SK-N-SH treated with all-trans-retinoic acid at 6 μM for 48 hours (cell line): Measurements from ENCODE around the gene TTF2.

ENCODE experiments used
- ATAC-seq: fragments of 200-7000 bp; cut with Tn5 transposase; 3 replicates; pipeline ENCODE4 v1.9.1; 2020; ENCODE audit warnings: mild to moderate bottlenecking, moderate library complexity
- ARNTL ChIP-seq: fragments of 450-650 bp; formaldehyde crosslinking; IDR thresholded peaks from 2 replicates; pipeline ENCODE4 v1.5.0; 2020; ENCODE audit warnings: low read depth, mild to moderate bottlenecking, moderate library complexity, borderline replicate concordance
- BACH2 ChIP-seq: fragments of 250-450 bp; sonication (Bioruptor Pico); IDR thresholded peaks from 2 replicates; pipeline ENCODE4 v1.9.0; 2021; ENCODE audit warnings: mild to moderate bottlenecking, borderline replicate concordance
- CSDC2 ChIP-seq: fragments of 250-450 bp; sonication (Bioruptor Pico); IDR thresholded peaks from 2 replicates; pipeline ENCODE4 v1.5.0; 2020; ENCODE audit warnings: mild to moderate bottlenecking, moderate library complexity
- ESRRG ChIP-seq: fragments of 250-450 bp; sonication (Bioruptor Pico); IDR thresholded peaks from 2 replicates; pipeline ENCODE4 v1.6.1; 2021; ENCODE audit warnings: mild to moderate bottlenecking
- GLIS3 ChIP-seq: fragments of 250-450 bp; sonication (Bioruptor Pico); IDR thresholded peaks from 2 replicates; pipeline ENCODE4 v1.5.0; 2020; ENCODE audit warnings: mild to moderate bottlenecking, moderate library complexity
- ISL1 ChIP-seq: fragments of 250-450 bp; sonication (Bioruptor Pico); IDR thresholded peaks from 2 replicates; pipeline ENCODE4 v2.1.2; 2022; ENCODE audit warnings: mild to moderate bottlenecking, moderate library complexity
- OSR1 ChIP-seq: fragments of 250-450 bp; sonication (Bioruptor Pico); IDR thresholded peaks from 2 replicates; pipeline ENCODE4 v1.8.0; 2022; ENCODE audit warnings: moderate library complexity, mild to moderate bottlenecking, inconsistent platforms
- PPARA ChIP-seq: fragments of 250-450 bp; sonication (Bioruptor Pico); IDR thresholded peaks from 2 replicates; pipeline ENCODE4 v1.5.0; 2020; ENCODE audit warnings: mild to moderate bottlenecking, borderline replicate concordance
- RARB ChIP-seq: fragments of 250-450 bp; sonication (Bioruptor Pico); IDR thresholded peaks from 2 replicates; pipeline ENCODE4 v1.8.0; 2021; ENCODE audit warnings: mild to moderate bottlenecking, moderate library complexity
- SNAI2 ChIP-seq: fragments of 250-450 bp; sonication (Bioruptor Pico); IDR thresholded peaks from 2 replicates; pipeline ENCODE4 v1.5.0; 2020; ENCODE audit warnings: mild to moderate bottlenecking, moderate library complexity
- TOX ChIP-seq: fragments of 250-450 bp; sonication (Bioruptor Pico); IDR thresholded peaks from 2 replicates; pipeline ENCODE4 v1.8.0; 2021; ENCODE audit warnings: mild to moderate bottlenecking, moderate library complexity, borderline replicate concordance
- ZC3H10 ChIP-seq: fragments of 250-450 bp; sonication (Bioruptor Pico); IDR thresholded peaks from 2 replicates; pipeline ENCODE4 v1.5.1; 2021; ENCODE audit warnings: mild to moderate bottlenecking, moderate library complexity
- ZFP3 ChIP-seq: fragments of 250-450 bp; sonication (Bioruptor Pico); IDR thresholded peaks from 2 replicates; pipeline ENCODE4 v1.5.0; 2020; ENCODE audit warnings: mild to moderate bottlenecking, moderate library complexity
- ZFP30 ChIP-seq: fragments of 450-650 bp; formaldehyde crosslinking; IDR thresholded peaks from 2 replicates; pipeline ENCODE4 v1.5.0; 2022; ENCODE audit warnings: mild to moderate bottlenecking, moderate library complexity
- ZNF565 ChIP-seq: fragments of 450-650 bp; formaldehyde crosslinking; conservative IDR thresholded peaks from 2 replicates; pipeline ENCODE4 v1.5.0; 2020; ENCODE audit warnings: low read depth, mild to moderate bottlenecking, moderate library complexity
- ZNF70 ChIP-seq: fragments of 450-650 bp; formaldehyde crosslinking; IDR thresholded peaks from 2 replicates; pipeline ENCODE4 v1.5.0; 2020; ENCODE audit warnings: mild to moderate bottlenecking, moderate library complexity
- ZNF8 ChIP-seq: fragments of 450-650 bp; formaldehyde crosslinking; IDR thresholded peaks from 2 replicates; pipeline ENCODE4 v1.5.0; 2020; ENCODE audit warnings: mild to moderate bottlenecking, moderate library complexity
- TF ChIP-seq, protein P1 (sequence below): fragments of 250-450 bp; sonication (Bioruptor Pico); IDR thresholded peaks from 2 replicates; pipeline ENCODE4 v1.8.0; 2020; ENCODE audit warnings: mild to moderate bottlenecking, moderate library complexity, borderline replicate concordance
- TF ChIP-seq, protein P2 (sequence below): fragments of 250-450 bp; sonication (Bioruptor Pico); IDR thresholded peaks from 2 replicates; pipeline ENCODE4 v1.5.0; 2020; ENCODE audit warnings: mild to moderate bottlenecking, moderate library complexity
- TF ChIP-seq, protein P3 (sequence below): fragments of 250-450 bp; sonication (Bioruptor Pico); IDR thresholded peaks from 2 replicates; pipeline ENCODE4 v1.5.1; 2020; ENCODE audit warnings: low read depth, mild to moderate bottlenecking, moderate library complexity
- TF ChIP-seq, protein P4 (sequence below): fragments of 250-450 bp; sonication (Bioruptor Pico); IDR thresholded peaks from 2 replicates; pipeline ENCODE4 v1.5.1; 2021; ENCODE audit warnings: mild to moderate bottlenecking, moderate library complexity
- TF ChIP-seq, protein P5 (sequence below): fragments of 250-450 bp; sonication (Bioruptor Pico); IDR thresholded peaks from 2 replicates; pipeline ENCODE4 v1.8.0; 2021; ENCODE audit warnings: low read depth, mild to moderate bottlenecking, moderate library complexity, borderline replicate concordance

Gene TTF2

DNA sequence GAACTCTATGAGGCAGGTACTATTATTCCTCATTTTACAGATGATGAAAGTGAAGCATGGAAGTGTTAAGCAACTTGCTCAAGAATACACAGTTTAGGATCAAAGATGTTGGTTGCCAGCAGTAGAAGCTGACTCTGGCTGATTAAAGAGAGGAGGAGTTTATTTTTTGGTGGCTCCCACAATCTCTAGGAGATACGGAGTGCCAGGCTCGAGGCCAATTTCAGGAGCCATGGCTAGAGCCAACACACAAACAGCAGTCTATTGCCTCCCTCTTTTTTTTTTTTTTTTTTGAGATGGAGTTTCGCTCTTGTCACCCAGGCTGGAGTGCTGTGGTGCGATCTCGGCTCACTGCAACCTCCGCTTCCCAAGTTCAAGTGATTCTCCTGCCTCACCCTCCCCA lies 19.6 kb downstream of the TTF2 start:
- ATAC-seq, result no peak
- no peak for TF ChIP-seq CSDC2 (CRISPR knock-in tag)
- TF ChIP-seq ZFP30 (CRISPR knock-in tag), result no peak
- TF ChIP-seq OSR1 (CRISPR knock-in tag), result no peak
- no peak for TF ChIP-seq TOX (CRISPR knock-in tag)
- TF ChIP-seq ZC3H10, result no peak
- TF ChIP-seq ZNF8 (CRISPR knock-in tag), result no peak
- TF ChIP-seq, all 23 proteins: peak for 0

DNA sequence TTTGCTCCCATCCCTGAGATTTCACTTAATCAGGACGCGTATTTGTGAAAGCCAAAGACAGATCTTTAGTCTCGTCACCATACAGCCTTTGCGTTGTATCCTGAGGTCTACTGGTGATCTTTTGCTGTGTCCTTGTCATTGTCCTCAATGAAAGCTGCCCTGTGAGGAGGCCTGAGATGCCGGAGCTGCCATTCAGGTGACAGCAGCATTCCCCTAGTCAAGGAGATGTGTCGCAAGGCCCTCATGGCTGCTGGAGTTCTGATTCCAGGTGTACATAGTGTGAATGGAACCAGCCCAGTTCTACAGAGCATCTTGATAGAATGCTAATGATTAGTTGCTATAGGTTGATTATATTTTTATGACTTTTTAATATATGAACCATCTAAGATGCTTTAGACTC lies 24.1 kb downstream of the TTF2 start:
- ATAC-seq, result no peak
- TF ChIP-seq ZFP3 (CRISPR knock-in tag) (no peak), ISL1 (CRISPR knock-in tag) (no peak), ZNF70 (no peak), GLIS3 (no peak), ZC3H10 (no peak), ZFP30 (CRISPR knock-in tag) (no peak), ARNTL (CRISPR knock-in tag) (no peak), ESRRG (CRISPR knock-in tag) (no peak), CSDC2 (CRISPR knock-in tag) (no peak), PPARA (CRISPR knock-in tag) (no peak), SNAI2 (no peak), OSR1 (CRISPR knock-in tag) (no peak)
- TF ChIP-seq, protein P1, sequence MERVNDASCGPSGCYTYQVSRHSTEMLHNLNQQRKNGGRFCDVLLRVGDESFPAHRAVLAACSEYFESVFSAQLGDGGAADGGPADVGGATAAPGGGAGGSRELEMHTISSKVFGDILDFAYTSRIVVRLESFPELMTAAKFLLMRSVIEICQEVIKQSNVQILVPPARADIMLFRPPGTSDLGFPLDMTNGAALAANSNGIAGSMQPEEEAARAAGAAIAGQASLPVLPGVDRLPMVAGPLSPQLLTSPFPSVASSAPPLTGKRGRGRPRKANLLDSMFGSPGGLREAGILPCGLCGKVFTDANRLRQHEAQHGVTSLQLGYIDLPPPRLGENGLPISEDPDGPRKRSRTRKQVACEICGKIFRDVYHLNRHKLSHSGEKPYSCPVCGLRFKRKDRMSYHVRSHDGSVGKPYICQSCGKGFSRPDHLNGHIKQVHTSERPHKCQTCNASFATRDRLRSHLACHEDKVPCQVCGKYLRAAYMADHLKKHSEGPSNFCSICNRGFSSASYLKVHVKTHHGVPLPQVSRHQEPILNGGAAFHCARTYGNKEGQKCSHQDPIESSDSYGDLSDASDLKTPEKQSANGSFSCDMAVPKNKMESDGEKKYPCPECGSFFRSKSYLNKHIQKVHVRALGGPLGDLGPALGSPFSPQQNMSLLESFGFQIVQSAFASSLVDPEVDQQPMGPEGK (CRISPR knock-in tag), result no peak
- TF ChIP-seq, protein P2, sequence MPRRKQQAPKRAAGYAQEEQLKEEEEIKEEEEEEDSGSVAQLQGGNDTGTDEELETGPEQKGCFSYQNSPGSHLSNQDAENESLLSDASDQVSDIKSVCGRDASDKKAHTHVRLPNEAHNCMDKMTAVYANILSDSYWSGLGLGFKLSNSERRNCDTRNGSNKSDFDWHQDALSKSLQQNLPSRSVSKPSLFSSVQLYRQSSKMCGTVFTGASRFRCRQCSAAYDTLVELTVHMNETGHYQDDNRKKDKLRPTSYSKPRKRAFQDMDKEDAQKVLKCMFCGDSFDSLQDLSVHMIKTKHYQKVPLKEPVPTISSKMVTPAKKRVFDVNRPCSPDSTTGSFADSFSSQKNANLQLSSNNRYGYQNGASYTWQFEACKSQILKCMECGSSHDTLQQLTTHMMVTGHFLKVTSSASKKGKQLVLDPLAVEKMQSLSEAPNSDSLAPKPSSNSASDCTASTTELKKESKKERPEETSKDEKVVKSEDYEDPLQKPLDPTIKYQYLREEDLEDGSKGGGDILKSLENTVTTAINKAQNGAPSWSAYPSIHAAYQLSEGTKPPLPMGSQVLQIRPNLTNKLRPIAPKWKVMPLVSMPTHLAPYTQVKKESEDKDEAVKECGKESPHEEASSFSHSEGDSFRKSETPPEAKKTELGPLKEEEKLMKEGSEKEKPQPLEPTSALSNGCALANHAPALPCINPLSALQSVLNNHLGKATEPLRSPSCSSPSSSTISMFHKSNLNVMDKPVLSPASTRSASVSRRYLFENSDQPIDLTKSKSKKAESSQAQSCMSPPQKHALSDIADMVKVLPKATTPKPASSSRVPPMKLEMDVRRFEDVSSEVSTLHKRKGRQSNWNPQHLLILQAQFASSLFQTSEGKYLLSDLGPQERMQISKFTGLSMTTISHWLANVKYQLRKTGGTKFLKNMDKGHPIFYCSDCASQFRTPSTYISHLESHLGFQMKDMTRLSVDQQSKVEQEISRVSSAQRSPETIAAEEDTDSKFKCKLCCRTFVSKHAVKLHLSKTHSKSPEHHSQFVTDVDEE (CRISPR knock-in tag), result no peak
- TF ChIP-seq, protein P3, sequence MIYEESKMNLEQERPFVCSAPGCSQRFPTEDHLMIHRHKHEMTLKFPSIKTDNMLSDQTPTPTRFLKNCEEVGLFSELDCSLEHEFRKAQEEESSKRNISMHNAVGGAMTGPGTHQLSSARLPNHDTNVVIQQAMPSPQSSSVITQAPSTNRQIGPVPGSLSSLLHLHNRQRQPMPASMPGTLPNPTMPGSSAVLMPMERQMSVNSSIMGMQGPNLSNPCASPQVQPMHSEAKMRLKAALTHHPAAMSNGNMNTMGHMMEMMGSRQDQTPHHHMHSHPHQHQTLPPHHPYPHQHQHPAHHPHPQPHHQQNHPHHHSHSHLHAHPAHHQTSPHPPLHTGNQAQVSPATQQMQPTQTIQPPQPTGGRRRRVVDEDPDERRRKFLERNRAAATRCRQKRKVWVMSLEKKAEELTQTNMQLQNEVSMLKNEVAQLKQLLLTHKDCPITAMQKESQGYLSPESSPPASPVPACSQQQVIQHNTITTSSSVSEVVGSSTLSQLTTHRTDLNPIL, result no peak

DNA sequence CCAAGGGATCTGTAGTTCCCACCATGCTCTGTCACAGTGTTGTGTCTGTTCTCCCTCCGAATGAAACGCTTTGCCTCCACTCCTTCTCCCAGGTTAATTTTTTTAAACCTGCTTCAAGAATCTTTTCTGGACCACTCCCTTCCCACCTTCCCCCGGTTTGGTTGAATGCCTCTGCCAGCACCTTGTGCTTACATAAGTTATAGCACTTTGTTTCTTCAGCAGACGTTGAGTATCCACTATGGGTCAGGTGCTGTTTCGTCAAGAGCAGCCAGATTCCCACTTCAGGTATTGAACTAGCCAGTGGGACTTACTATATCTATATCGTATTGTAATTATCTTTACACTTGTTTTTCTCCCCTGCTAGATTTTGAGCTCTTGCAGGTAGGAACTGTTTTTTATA lies 27.6 kb downstream of the TTF2 start:
- ATAC-seq, result no peak
- TF ChIP-seq ESRRG (CRISPR knock-in tag), result no peak
- TF ChIP-seq, protein P4, sequence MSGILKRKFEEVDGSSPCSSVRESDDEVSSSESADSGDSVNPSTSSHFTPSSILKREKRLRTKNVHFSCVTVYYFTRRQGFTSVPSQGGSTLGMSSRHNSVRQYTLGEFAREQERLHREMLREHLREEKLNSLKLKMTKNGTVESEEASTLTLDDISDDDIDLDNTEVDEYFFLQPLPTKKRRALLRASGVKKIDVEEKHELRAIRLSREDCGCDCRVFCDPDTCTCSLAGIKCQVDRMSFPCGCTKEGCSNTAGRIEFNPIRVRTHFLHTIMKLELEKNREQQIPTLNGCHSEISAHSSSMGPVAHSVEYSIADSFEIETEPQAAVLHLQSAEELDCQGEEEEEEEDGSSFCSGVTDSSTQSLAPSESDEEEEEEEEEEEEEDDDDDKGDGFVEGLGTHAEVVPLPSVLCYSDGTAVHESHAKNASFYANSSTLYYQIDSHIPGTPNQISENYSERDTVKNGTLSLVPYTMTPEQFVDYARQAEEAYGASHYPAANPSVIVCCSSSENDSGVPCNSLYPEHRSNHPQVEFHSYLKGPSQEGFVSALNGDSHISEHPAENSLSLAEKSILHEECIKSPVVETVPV (CRISPR knock-in tag), result no peak
- no peak for TF ChIP-seq GLIS3
- TF ChIP-seq, protein P3, result no peak
- no peak for TF ChIP-seq ZNF565 (CRISPR knock-in tag)
- no peak for TF ChIP-seq CSDC2 (CRISPR knock-in tag)
- no peak for TF ChIP-seq OSR1 (CRISPR knock-in tag)
- TF ChIP-seq BACH2 (CRISPR knock-in tag), result no peak
- TF ChIP-seq, protein P5, sequence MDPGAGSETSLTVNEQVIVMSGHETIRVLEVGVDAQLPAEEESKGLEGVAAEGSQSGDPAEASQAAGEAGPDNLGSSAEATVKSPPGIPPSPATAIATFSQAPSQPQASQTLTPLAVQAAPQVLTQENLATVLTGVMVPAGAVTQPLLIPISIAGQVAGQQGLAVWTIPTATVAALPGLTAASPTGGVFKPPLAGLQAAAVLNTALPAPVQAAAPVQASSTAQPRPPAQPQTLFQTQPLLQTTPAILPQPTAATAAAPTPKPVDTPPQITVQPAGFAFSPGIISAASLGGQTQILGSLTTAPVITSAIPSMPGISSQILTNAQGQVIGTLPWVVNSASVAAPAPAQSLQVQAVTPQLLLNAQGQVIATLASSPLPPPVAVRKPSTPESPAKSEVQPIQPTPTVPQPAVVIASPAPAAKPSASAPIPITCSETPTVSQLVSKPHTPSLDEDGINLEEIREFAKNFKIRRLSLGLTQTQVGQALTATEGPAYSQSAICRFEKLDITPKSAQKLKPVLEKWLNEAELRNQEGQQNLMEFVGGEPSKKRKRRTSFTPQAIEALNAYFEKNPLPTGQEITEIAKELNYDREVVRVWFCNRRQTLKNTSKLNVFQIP, result no peak
- no peak for TF ChIP-seq RARB (CRISPR knock-in tag)
